ENCODE measurements around the gene BNIP5. TPM values are rescaled to one million over a fixed set of nuclear protein-coding genes. Genes with fewer than 3 reads are reported as not detected.

Gene BNIP5
- total RNA-seq, 1 donor from 2014 or later: not detected

DNA sequence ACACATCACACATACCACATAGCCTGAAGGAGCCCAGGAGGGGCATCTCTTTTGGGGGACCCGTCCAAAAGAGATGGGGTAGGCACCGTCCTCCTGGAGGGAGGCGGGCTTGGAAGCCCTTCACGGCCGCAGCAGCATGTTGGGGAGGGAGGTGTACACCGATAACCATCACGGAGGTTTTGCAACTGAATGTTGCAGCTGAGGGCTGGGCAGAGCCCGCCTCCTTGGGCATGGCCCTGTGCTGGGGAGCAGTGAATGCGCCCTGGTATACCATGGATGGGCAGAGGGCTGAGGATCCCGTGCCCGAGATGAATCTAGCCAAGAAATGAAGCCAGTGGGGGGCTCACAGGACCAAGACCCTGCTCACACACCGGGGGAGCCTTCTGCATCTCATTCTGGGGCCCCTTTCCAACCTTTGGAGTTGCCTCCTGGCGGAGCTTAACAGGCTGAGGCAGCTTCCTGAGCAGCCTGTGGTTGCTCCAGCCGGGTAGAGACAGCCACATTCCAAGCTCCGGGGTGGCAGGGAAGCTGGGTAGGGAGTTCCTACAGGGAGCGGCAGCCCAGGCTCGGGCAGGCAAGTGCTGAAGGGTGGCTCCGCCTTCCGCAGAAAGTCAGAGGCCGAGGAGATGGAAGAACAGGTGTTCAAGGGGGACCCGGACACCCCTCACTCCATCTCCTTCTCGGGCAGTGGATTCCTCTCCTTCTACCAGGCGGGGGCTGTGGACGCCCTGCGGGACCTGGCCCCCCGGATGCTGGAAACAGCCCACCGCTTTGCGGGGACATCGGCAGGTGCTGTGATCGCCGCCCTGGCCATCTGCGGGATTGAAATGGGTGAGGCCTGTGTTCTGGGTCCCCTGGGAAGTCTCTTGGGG lies 66.6 kb downstream of the BNIP5 start, which contains the start of gene PNPLA1:
Gene PNPLA1 (plus strand): TSS at position 227 of the 872 bp plus-strand sequence. CDS start 400 bp downstream, at position 627.
- no peak for DNase-seq (ENCODE audit: low spot score)

DNA sequence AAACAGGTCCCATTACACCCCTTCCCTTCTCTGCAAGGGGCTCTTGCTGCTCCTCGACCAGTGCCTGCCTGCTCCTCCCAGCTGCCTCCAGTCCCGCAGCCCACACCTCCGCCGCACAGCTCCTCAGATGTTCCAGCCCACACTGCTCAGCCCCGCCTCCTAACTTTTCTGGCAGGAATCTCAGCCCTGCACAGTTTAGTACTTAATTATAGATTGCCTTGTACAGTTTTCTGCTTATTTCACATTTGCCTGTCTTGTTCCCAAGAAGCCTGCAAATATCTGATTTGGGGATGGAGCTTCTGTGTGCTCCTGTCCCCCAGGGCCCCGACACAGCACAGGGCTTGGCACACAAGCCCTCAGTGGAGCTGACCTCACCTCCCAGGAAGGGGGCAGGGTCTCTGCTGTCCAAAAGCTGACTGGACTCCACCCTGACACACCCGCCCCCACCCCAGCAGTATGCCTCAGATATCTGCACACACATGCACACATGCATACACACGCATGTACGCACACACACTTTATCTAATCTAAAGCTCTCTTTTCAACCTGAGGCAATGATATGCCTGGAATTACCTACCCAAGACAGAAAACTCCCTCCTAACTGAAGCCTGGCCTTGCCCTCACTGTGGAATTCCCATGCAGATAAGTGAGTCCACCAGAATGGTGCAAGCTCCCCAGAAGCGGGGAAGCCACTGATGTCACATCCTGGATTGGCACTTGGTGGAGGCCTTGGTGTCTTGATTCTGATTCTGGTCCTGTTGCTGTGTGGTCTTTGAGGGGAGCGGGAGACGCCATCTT lies 68.0 kb downstream of the BNIP5 start:
- no peak for DNase-seq (ENCODE audit: low spot score)

DNA sequence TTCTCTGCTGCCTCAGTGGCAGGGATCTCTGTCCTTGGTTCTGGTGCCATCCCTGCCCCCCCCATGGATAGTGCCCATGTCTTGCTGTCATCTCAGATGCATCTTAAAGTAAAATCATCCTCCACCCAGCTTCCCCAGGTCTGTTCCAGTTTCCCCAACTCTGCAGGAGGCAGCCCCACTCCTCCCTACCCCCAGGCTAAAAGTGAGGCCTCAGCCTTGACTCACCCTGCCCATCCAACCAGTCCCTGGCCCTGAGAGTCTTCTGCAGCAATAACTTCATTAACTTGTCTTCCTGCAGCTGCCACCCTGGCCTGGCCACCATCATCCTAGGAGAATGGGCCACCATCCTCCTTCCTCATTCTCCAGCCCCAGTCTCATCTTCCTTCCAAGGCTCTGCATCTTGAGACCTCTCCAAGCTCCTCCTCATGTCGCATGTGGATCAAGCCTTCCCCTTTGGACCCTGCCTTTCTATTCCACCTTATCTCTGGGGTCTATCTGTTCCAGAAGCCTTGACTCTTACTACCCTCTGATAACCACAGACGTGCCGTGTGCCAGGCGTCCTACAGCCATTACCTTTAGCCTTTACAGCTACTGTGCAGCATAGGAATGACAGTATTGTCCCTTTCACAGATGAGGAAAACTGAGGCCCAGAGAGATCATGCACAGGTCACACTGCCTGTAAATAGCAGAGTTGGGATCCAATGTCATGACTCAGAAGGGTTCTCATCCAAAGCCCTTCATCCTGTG lies 68.8 kb downstream of the BNIP5 start:
- DNase-seq (ENCODE audit: low spot score): no peak

DNA sequence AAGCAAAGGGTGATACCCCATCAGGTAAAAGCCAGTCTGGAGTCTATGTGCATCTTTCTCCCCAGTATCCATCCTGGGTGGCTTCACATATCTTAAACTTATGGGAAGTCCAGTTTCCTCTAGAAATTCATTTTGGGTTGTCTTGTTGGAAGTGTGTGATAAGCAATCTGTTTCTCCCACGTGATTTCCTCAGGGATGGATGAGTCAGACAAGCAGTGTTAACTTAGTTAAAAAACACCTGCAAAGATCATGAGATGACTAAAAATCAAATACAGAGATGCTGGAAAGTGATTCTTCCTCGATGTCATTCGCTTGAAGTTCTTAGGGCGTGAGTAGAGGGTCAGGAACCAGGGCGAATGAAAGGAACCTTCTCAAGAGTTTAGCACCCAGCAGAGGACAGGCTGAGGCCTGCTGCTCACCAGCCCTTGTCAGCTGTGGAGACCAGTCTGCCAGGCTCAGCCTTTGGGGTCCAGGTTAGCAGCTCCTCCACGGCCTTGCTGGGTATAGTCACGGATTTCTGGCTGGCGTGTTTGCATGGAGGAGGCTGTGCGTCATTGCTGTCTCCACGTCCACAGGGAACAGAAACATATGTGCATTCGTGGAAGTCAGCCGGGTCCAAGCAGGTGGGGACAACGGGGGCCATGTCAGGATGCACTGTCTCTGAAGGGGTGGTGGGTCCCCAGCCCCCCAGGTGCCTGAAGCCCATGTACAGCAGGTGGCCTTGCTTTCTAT lies 69.6 kb downstream of the BNIP5 start:
- no peak for DNase-seq (ENCODE audit: low spot score)

Other genes starting within 250 kb of the BNIP5 start
- gene MAPK13, start 206.4 kb downstream of the BNIP5 start, total RNA-seq: 12.2 TPM
- gene BRPF3, start 140.1 kb downstream of the BNIP5 start, total RNA-seq: 26.1 TPM
- gene PNPLA1, start 66.8 kb downstream of the BNIP5 start, total RNA-seq: 0.32 TPM
- gene ETV7, start 50.8 kb upstream of the BNIP5 start, total RNA-seq: 0.29 TPM
- not detected for gene PXT1, start 106.0 kb upstream of the BNIP5 start, total RNA-seq
- 81.7 TPM for gene KCTD20, start 106.1 kb upstream of the BNIP5 start, total RNA-seq
- 31.2 TPM for gene STK38, start 210.6 kb upstream of the BNIP5 start, total RNA-seq